Activated naive CD4-positive, alpha-beta T cell treated with anti-CD3 and anti-CD28 coated beads, Interleukin-2, amount 50 U/mL, for 72 hours (primary cell): ENCODE measurements around the gene AKT2. TPM values are rescaled to one million over a fixed set of nuclear protein-coding genes. Genes with fewer than 3 reads are reported as not detected.
"Not testable (repeated sequence)": the region's sequence is repeated elsewhere in the genome, so short reads cannot be mapped to it uniquely, and the experiment has no call there.

ENCODE experiments used
- ATAC-seq, 2 donors: fragments of 150-1000 bp; cut with Tn5 transposase; 2 replicates each; pipeline ENCODE4 v1.10.0; 2021; ENCODE audit warnings: mild to moderate bottlenecking in 2 of 2, moderate library complexity in 2 of 2
- DNase-seq, 2 donors: peaks; one replicate each; pipeline ENCODE4 v3.0.0; 2021 to 2022; ENCODE audit warnings: low spot score in 2 of 2
- H3K27ac Mint-ChIP-seq, 2 donors: one replicate each; pipeline ENCODE4 v1.8.0; 2022; ENCODE audit warnings: mild to moderate bottlenecking in 2 of 2, mixed read lengths in 2 of 2
- H3K36me3 Mint-ChIP-seq, 2 donors: one replicate each; pipeline ENCODE4 v1.8.0; 2022; ENCODE audit warnings: mixed read lengths in 2 of 2
- H3K9me3 Mint-ChIP-seq, 2 donors: one replicate each; pipeline ENCODE4 v1.8.0; 2022; ENCODE audit warnings: mixed read lengths in 2 of 2
- total RNA-seq, 2 donors: library from RNA; stranded (reverse); gene quantifications; one replicate each; pipeline ENCODE4 v1.2.3, GENCODE V29; 2022

Gene AKT2
- total RNA-seq, 2 donors from 2014 or later: 171 to 214 TPM

DNA sequence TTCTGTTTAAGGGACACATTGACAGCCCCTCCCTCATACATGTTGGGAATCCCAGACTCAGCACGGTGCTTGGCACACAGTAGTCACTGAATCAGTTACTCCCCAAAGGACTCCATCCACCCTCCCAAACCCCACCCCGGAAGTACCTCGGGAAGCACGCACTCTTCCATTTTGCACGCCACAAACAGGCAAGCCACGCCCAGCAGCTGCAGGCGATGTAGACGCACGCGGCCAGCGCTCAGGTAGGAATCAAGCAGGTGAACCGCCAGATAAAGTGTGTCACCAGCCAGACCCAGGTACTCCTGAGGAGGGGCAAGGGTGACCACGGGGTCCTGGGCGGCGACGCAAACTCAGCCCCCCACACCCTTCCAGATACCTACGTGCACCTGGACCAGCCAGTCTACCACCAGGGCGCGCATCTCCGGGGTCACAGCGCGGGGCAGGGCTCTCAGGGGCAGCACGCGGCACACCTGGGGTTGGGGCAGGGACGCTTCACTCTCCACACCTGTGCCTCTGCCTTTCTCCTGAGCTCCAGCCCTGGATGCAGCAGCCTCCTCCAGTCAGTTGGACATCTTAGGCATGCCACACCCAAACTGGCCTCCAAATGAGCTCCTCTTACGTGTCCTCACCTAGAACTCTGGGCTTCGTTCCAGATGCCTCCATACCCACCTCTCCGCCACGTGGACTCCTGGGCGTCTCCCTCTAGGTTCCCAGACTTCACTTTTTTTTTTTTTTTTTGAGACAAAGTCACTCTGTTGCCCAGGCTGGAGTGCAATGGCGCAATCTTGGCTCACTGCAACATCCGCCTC, 60.6 kb downstream of the AKT2 start:
- Mint-ChIP-seq H3K27ac (peak overlapping the region in 1 of 2 donors; percentile 70), H3K9me3 (peaks cover 0 to 6% of the 10 kb centered on the region in 2 donors), H3K36me3 (peaks cover 9 to 22% of the 10 kb centered on the region in 2 donors)
- DNase-seq: no peak
- no peak for ATAC-seq

- ATAC-seq (peak in 1 of 2 donors; percentile 14), DNase-seq (peak in 1 of 2 donors; percentile 36)
- no peak overlapping the region for H3K27ac Mint-ChIP-seq
Observed at GRCh38 chr19:40223135-40223822, 61.9 kb downstream of the AKT2 start.

DNA sequence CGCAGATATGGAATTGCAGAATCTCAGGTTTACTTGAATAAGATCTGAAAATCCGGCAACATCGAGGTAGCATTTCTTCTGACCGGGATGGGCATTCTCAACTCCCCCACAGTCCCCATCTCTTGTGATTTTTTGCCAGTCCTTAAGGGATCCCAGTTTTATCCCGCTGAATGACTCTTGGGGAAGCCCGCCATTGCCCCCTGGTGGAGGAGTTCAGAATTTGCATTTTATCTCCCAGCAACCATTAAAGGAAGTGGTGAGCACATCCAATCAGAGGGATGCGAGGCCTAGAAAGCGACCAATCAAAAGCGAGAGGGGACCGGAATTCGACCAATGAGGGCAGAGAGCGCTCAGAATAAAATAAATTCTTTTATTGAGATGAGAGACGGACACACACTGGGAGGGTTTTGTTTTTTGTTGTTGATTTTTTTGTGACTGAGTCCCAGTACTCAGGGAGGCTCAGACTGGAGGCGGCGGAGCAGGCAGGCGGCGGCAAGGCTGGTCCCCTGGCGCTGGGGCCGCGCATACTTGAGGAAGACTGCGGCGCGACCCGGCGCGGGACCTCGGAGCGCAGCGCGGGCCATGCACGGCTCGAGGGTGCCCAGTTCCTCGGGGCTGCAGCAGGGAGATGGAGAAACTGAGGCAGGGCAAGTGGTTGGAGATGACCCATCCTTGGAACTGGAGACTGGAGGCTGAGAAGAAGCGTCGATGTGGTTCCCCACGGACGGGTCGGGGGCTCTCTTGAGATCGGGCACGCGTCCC, 63.1 kb downstream of the AKT2 start:
- H3K36me3 Mint-ChIP-seq: peaks cover 9 to 21% of the 10 kb centered on the region in 2 donors
- peaks cover 0 to 6% of the 10 kb centered on the region in 2 donors for H3K9me3 Mint-ChIP-seq
- ATAC-seq (peak; percentile 65 to 80), DNase-seq (peak; percentile 76)
- H3K27ac Mint-ChIP-seq: peak overlapping the region; percentile 6 to 85

More at GRCh38 chr19:40223135-40223822, 61.9 kb downstream of the AKT2 start:
- Mint-ChIP-seq H3K9me3 (peaks cover 0 to 6% of the 10 kb centered on the region in 2 donors), H3K36me3 (peaks cover 9 to 22% of the 10 kb centered on the region in 2 donors)

DNA sequence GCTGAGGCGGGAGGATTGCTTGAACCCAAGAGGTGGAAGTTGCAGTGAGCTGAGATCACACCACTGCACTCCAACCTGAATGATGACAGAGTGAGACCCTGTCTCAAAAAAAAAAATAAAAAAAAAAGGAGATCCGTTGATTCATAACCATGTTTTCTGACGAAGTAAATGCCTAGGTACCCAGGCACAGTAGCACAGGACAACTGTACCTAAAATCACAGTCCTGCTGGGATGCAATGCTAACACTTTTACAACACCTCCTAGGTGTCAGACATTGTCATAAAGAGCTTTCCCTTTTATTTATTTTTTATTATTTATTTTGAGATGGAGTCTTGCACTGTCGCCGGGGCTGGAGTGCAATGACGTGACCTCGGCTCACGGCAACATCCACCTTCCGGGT, 64.5 kb downstream of the AKT2 start:
- ATAC-seq: no peak
- Mint-ChIP-seq H3K27ac (no peak overlapping the region), H3K9me3 (peaks cover 0 to 6% of the 10 kb centered on the region in 2 donors), H3K36me3 (peaks cover 7 to 11% of the 10 kb centered on the region in 2 donors)
- no peak for DNase-seq

- no peak for DNase-seq
- Mint-ChIP-seq H3K27ac (no peak overlapping the region), H3K36me3 (peaks cover 5 to 7% of the 10 kb centered on the region in 2 donors), H3K9me3 (peaks cover 0 to 6% of the 10 kb centered on the region in 2 donors)
- peak; percentile 48 to 52 for ATAC-seq
Observed at GRCh38 chr19:40219721-40220276, 65.3 kb downstream of the AKT2 start.

- not testable (repeated sequence) for ATAC-seq, DNase-seq, H3K36me3 Mint-ChIP-seq, H3K27ac Mint-ChIP-seq, H3K9me3 Mint-ChIP-seq
Observed at GRCh38 chr19:40219029-40219428, 66.1 kb downstream of the AKT2 start.

DNA sequence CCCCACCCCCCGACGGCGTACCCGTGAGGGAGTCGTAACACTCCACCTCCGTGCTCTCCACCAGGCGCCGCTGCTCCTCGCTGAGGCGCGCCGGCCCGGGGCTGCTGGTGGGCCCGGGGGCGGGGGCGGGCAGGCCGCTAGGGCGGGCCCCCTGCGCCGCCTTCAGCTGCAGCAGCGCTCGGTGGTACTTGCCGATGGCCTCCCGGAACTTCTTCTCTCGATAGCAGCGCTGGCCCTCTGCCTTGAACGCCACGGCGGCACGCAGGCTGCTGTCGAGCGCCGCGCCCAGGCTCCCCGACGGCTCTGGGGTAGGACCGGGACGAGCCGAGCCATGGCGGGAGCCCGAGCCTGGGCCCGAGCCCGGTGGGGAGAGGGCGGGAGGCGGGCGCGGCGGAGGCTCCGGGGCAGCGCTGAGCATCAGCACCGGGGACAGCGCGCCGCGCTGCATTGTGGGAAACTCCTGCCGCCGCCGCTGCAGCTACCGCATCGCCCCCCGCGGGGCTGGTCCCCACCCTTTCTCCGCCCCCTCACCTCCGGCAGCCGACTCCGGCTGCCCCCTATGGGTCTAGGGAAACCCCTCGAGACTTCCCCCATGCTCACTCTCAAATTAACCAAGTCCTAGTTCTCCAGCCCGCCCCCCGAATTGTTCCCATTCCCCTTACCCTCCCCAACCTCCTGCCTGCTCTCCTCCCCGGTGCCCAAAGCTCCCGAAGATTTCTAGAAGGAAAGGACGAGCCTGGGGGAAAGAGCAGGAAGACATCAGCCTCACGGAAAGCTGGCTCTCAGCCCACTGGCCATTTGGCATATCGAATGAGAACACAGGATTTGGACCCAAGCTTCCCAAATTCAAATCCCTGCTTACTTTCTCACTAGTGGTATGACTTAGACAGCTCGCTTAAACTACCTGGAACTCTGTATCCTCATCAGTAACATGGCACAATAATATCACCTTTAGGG, 66.9 kb downstream of the AKT2 start, which contains the start of gene TTC9B:
TTC9B (minus strand) TSS at position 451 of the 957 bp plus-strand sequence; CDS start at position 448, 3 bp downstream.
- DNase-seq: peak in 1 of 2 donors; percentile 55
- H3K9me3 Mint-ChIP-seq: peaks cover 0 to 6% of the 10 kb centered on the region in 2 donors
- H3K27ac Mint-ChIP-seq: no peak within 1 kb of the TSS
- peaks cover 5 to 7% of the 10 kb centered on the region in 2 donors for H3K36me3 Mint-ChIP-seq
- ATAC-seq: peak; percentile 23 to 62

DNA sequence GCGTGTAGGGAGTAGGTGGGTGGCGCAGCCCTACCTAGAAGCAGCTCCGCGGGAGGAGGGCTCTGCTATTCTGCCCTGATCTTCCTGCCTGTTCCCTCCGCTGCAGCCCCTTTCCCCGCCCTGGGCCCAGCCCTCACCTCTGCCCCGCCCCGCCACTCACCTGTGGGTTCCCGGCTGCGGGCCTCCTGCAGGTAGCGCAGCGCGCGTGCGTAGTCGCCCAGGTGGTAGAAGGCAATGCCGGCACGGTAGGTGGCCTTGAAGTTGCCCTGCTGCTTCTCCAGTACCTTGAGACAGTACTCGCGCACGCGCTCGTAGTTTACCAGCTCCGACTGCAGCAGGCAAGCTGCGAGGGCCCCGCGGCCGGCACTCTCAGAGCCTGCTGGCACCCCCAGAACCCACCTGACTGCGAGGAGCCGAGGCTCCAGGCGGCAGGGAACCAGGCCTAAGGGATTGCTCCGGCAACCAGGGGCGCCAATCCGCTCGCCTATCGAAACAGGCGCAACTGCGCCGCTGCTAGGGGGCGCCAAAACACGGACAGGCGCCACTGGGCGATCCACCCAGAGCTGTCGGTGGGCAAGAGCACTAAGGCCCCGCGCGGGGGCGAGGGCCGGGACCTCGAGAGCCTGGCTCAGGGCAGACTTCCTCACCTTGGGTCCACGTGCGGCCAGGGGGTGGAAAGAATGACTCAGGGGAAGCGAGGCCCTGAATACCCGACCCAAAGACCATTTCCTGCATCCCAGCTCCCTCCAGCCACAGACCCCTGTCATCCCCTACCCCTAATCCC, 67.9 kb downstream of the AKT2 start:
- Mint-ChIP-seq H3K36me3 (peaks cover 5% of the 10 kb centered on the region in 2 donors), H3K9me3 (peaks cover 0 to 5% of the 10 kb centered on the region in 2 donors), H3K27ac (no peak overlapping the region)
- DNase-seq: peak in 1 of 2 donors; percentile 36
- ATAC-seq: peak in 1 of 2 donors; percentile 22

DNA sequence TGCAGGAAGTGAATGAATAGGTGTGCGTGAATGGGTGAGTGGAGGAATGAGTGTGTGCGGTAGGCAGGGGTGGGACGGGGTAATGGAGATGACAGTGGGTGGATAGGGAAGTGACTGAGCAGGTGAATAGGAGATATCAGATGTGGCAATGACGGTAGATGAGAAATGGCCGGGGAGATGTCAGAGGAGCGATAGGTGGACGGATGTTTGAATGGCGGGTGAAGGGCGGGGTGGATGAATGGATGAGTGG, 68.4 kb downstream of the AKT2 start:
- no peak for DNase-seq

GRCh38 chr19:40216013-40216776, 69.0 kb downstream of the AKT2 start:
- H3K9me3 Mint-ChIP-seq: no peaks in the 10 kb centered on the region
- no peaks in the 10 kb centered on the region for H3K36me3 Mint-ChIP-seq
- H3K27ac Mint-ChIP-seq: no peak overlapping the region
- ATAC-seq (no peak), DNase-seq (no peak)

More for the DNA sequence above, 68.4 kb downstream of the AKT2 start:
- no peak overlapping the region for H3K27ac Mint-ChIP-seq
- peak; percentile 34 to 49 for ATAC-seq
- no peaks in the 10 kb centered on the region for H3K9me3 Mint-ChIP-seq
- H3K36me3 Mint-ChIP-seq: peaks cover 0 to under 1% of the 10 kb centered on the region in 2 donors

DNA sequence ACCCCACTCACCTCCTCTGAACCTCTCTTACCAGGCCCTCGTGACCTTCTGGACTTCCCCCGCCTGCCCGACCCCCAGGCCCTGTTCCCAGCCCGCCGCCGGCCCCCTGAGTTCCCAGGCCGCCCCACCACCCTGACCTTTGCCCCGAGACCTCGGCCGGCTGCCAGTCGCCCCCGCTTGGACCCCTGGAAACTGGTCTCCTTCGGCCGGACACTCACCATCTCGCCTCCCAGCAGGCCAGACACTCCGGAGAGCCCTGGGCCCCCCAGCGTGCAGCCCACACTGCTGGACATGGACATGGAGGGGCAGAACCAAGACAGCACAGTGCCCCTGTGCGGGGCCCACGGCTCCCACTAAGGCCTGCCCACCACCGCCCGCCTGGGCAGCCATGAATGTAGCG, 70.2 kb downstream of the AKT2 start:
- DNase-seq (no peak), ATAC-seq (no peak)
- no peaks in the 10 kb centered on the region for H3K9me3 Mint-ChIP-seq
- no peaks in the 10 kb centered on the region for H3K36me3 Mint-ChIP-seq
- H3K27ac Mint-ChIP-seq: no peak overlapping the region

DNA sequence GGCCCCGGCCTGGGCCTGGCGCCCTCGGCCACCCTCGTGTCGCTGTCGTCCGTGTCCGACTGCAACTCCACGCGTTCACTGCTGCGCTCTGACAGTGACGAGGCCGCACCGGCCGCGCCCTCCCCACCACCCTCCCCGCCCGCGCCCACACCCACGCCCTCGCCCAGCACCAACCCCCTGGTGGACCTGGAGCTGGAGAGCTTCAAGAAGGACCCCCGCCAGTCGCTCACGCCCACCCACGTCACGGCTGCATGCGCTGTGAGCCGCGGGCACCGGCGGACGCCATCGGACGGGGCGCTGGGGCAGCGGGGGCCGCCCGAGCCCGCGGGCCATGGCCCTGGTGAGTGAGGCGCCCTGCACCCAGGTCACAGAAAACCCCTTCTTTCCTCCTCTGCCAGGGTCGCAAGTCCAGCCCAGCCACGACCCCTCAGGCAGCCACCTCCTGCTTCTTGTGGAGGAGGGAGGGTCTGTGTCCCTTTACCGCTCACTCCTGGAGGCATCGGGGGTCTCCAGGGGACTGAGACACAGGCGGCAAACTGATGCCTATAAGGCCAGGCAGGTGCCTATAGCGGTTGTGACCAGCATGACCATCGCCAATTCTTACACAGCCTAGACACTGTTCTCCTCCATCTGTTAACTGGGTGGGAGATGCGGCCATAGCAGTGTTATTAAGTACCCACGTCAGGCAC, 71.1 kb downstream of the AKT2 start:
- Mint-ChIP-seq H3K27ac (no peak overlapping the region), H3K9me3 (no peaks in the 10 kb centered on the region), H3K36me3 (no peaks in the 10 kb centered on the region)
- DNase-seq (no peak), ATAC-seq (no peak)

DNA sequence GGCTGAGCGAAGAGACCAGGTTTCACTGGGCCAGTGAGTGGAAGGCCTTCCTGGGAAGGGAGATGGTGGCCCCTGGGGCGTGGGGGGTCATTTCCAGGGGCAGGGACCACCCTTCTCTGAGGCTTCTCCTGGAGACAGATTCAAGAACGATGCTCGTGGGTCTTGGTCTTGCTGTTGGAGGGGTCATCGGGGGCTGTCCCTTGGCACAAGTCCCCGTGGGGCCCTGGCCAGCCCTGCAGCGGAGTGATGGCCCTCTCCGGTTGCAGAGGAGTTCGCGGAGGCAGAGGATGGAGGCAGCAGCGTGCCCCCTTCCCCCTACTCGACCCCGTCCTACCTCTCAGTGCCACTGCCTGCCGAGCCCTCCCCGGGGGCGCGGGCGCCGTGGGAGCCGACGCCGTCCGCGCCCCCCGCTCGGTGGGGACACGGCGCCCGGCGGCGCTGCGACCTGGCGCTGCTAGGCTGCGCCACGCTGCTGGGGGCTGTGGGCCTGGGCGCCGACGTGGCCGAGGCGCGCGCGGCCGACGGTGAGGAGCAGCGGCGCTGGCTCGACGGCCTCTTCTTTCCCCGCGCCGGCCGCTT, 71.8 kb downstream of the AKT2 start:
- H3K9me3 Mint-ChIP-seq: no peaks in the 10 kb centered on the region
- DNase-seq: no peak
- no peak overlapping the region for H3K27ac Mint-ChIP-seq
- ATAC-seq: no peak
- H3K36me3 Mint-ChIP-seq: no peaks in the 10 kb centered on the region

DNA sequence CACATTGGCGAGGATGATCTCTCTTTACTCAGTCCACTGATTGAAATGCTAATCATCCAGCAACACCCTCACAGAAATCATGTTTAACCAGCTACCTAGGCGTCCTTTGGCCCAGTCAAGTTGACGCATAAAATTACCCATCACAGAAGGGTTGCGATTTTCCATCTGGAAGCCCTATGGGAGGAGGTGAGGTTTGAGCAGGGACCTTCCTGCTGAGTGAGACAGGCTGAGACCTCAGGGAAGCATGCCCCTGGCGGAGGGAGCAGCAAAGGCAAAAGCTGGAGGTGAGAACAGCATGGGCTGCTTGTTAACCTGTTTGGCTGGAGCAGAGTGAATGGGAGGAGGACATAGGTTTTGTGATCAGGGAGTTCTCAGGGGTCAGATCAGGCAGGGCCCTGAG, 74.3 kb downstream of the AKT2 start:
- H3K9me3 Mint-ChIP-seq: no peaks in the 10 kb centered on the region

More for the DNA sequence above, 74.3 kb downstream of the AKT2 start:
- Mint-ChIP-seq H3K36me3 (no peaks in the 10 kb centered on the region), H3K27ac (no peak overlapping the region)
- DNase-seq: no peak
- no peak for ATAC-seq
